NOMO-1 treated with DMSO at 0.1 percent for 48 hours (cell line): ENCODE measurements around the gene MOCS3.

ENCODE experiments used
- DNase-seq: peaks from one replicate; lab custom pipeline; 2025; ENCODE audit not compliant: unreplicated experiment; lab: John Stamatoyannopoulos, UW

The MOCS3 gene

DNA sequence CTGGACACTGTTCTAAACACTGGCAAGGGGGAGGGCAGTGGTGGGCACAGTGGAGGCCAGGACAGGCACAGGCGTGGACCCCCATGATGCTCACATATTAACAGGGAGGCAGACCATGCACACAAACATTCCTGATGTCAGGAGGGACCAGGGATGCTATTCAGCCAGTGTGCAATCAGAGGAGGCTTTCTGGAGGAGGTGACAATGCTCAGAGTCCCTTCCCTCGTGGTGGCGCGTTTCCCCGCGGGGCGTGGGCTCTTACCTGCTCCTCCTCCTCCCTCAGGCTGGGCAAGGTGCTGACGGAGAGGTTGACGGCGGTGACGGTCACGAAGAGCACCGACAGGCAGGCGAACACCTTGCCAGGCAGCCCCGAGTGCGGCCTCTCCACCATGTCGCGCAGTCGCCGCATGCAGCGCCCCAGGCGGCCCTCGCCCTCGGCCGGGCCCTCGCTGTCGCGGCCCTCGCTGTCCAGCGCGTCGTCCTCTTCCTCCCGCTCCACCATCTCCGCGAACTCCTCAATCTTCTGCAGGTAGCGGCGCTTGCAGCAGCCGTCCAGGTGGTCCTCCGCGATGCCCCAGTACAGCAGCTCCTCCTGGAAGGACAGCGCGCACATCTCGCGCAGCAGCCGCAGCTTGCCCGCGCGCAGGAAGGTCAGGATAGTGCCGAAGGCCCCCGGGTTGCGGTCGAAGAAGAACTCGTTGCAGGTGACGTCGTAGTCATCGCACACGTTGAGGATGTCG lies 50.9 kb downstream of the MOCS3 start:
- DNase-seq, result no peak

DNA sequence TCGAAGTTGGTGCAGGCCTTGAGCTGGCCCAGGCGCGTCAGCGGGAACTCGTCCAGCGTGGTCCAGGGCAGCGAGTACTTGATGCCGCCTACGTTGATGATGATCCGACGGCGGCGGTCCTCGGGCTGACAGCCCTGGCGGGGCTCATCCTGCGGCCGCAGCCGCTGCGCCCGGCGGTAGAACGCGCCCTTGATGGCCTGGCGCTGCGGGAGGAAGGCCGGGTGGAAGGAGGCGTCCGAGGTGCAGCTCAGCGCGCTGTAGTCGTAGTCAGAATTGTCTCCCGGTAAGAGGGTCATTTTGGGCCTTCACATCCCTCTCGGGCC lies 51.4 kb downstream of the MOCS3 start:
- no peak for DNase-seq

DNA sequence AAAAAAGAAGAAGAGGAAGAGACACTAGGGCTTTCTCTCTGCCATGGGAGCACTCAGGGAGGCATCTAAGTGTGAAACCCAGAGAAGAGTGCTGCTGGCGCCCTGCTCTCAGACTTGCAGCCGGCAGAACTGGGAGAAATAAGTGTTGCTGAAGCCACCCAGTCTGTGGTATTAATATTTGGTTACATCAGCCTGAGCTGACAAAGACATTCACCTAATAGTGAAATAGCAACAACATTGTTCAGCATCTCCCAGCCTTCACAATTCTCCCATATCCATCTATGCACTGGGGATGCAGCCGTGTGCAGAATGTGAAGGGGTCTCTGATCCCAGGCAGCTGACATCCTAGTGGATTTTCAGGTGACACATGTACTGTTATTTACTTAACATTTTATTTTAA lies 52.3 kb downstream of the MOCS3 start:
- DNase-seq, result no peak

DNA sequence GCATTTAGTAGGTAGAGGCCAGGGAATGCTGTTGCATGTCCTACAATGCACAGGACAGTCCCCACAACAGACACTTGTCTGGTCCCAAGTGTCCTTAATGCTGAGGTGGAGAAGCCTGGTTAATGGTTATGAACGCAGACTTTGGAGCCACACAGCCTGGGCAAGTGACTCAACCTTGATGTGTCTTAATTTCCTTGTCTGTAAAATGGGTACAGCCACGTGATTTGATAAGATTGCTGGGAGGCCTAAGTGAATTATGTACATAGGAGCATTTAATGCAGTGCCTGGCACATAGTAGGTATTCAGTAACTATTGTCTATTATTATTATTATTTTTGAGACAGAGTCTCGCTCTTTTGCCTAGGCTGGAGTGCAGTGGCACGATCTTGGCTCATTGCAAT lies 52.9 kb downstream of the MOCS3 start:
- DNase-seq, result no peak

DNA sequence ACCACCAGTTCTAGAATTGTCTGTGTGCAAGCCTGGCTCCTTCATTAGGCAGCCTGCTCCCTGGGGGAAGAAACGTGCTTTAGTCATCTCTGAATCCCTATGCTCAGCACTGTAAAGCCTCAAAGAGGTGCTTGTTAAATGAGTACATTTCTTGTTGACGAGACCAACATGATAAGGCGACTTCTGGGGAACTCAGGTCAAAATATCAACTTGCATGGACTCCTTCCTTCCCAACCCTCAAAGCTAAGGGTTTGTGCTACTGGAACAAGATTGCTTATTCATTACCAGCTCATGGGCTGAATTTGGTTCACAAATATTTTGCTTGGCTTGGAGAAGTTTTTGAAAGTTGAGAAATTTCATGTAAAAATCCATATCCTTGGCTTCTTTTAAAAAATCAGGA lies 53.7 kb downstream of the MOCS3 start:
- no peak for DNase-seq
